HG02970 (cell line): ENCODE measurements around the gene HOXD9.

Experiments used
- ATAC-seq: cut with Tn5 transposase; IDR thresholded peaks from one replicate; pipeline ENCODE4 v1.9.1; 2021; ENCODE audit warnings: mild to moderate bottlenecking, moderate library complexity, moderate number of reproducible peaks; ENCODE audit not compliant: unreplicated experiment, low FRiP score

HOXD9 gene

GRCh38 chr2:176150584-176151441 is 28.3 kb downstream of the HOXD9 start:
- ATAC-seq: no peak

GRCh38 chr2:176151442-176152287 is 29.1 kb downstream of the HOXD9 start, which contains the start of gene HOXD4:
Gene HOXD4 (plus strand): TSS chr2:176151550. CDS start chr2:176151634, 84 bp downstream.
- ATAC-seq: no peak

- ATAC-seq: no peak
Observed at GRCh38 chr2:176152350-176153181, 30.0 kb downstream of the HOXD9 start.

GRCh38 chr2:176154576-176155252 is 32.2 kb downstream of the HOXD9 start:
- ATAC-seq: no peak

GRCh38 chr2:176155356-176156044 is 33.0 kb downstream of the HOXD9 start:
- no peak for ATAC-seq

GRCh38 chr2:176156301-176156806 is 33.8 kb downstream of the HOXD9 start:
- no peak for ATAC-seq

GRCh38 chr2:176156807-176157498 is 34.4 kb downstream of the HOXD9 start, which contains the start of gene HOXD3:
Gene HOXD3 (plus strand): TSS chr2:176157307. CDS start chr2:176169115, 11,808 bp downstream.
- ATAC-seq: no peak

- no peak for ATAC-seq
Observed at GRCh38 chr2:176157499-176158185, 35.1 kb downstream of the HOXD9 start.

GRCh38 chr2:176158186-176158591 is 35.7 kb downstream of the HOXD9 start:
- ATAC-seq: no peak

GRCh38 chr2:176158855-176159662 is 36.5 kb downstream of the HOXD9 start:
- ATAC-seq: no peak

GRCh38 chr2:176159663-176160250 is 37.2 kb downstream of the HOXD9 start:
- ATAC-seq: no peak

GRCh38 chr2:176160251-176160985 is 37.9 kb downstream of the HOXD9 start:
- ATAC-seq: no peak

GRCh38 chr2:176160986-176161824 is 38.7 kb downstream of the HOXD9 start:
- no peak for ATAC-seq

- ATAC-seq: no peak
Observed at GRCh38 chr2:176161825-176162626, 39.5 kb downstream of the HOXD9 start.
